Measurements from ENCODE around the gene KRTAP12-1. TPM values are rescaled to one million over a fixed set of nuclear protein-coding genes. Genes with fewer than 3 reads are reported as not detected.
"Not testable (repeated sequence)": the region's sequence is repeated elsewhere in the genome, so short reads cannot be mapped to it uniquely, and the experiment has no call there.

Gene KRTAP12-1
- total and polyA plus RNA-seq, 3 experiments from 2014 or later = not detected

GRCh38 chr21:44697811-44698734 is 16.1 kb upstream of the KRTAP12-1 start:
- Histone ChIP-seq H3K27me3 (ENCODE audit: insufficient read depth, low read length, poor library complexity, severe bottlenecking) (peaks cover 20% of the 10 kb centered on the region), H3K27ac (ENCODE audit: low read depth, low read length) (no peak overlapping the region), H3K4me1 (ENCODE audit: insufficient read depth, low read length) (no peaks in the 10 kb centered on the region), H3K9me3 (ENCODE audit: low read length) (no peaks in the 10 kb centered on the region), H3K4me3 (ENCODE audit: low read length) (no peak overlapping the region), H3K36me3 (ENCODE audit: insufficient read depth, low read length) (no peaks in the 10 kb centered on the region)
- peaks cover 0 to 16% (median 2%) of the 10 kb centered on the region in 3 donors for H3K36me3 Mint-ChIP-seq
- DNase-seq = peak in 1 of 5 donors; percentile 31
- ChIA-PET POLR2A (interaction anchor here (0.5 to 0.6 kb wide), 2 partner anchors 31 to 1014 kb away, joined by 3 to 5 read pairs; no protein-coding TSS in a partner anchor), CTCF (interaction anchor here (0.8 to 1.9 kb wide), 3 partner anchors 12 to 187 kb away, joined by 3 to 6 read pairs (median 3); no protein-coding TSS in a partner anchor)
- H3K4me3 Mint-ChIP-seq = no peak overlapping the region
- H3K27me3 Mint-ChIP-seq = peaks cover 51 to 58% of the 10 kb centered on the region in 2 donors
- H3K9me3 Mint-ChIP-seq = peaks cover 0 to 6% (median 0%) of the 10 kb centered on the region in 5 donors
- H3K4me1 Mint-ChIP-seq = peaks cover 15 to 24% (median 17%) of the 10 kb centered on the region in 3 donors
- H3K27ac Mint-ChIP-seq = peak overlapping the region in 2 of 8 donors; percentile 17 to 51

DNA sequence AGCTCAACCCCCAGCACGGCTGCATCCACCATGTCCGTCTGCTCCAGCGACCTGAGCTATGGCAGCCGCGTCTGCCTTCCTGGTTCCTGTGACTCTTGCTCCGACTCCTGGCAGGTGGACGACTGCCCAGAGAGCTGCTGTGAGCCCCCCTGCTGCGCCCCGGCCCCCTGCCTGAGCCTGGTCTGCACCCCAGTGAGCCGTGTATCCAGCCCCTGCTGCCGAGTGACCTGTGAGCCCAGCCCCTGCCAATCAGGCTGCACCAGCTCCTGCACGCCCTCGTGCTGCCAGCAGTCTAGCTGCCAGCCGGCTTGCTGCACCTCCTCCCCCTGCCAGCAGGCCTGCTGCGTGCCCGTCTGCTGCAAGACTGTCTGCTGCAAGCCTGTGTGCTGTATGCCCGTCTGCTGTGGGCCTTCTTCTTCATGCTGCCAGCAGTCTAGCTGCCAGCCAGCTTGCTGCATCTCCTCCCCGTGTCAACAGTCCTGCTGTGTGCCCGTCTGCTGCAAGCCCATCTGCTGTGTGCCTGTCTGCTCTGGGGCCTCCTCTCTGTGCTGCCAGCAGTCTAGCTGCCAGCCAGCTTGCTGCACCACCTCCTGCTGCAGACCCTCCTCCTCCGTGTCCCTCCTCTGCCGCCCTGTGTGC is 15.3 kb upstream of the KRTAP12-1 start, which contains the start of gene KRTAP10-12:
TSS of gene KRTAP10-12 (plus strand) at position 1 of the 639 bp plus-strand sequence. CDS start at position 31, 30 bp downstream.
- Mint-ChIP-seq H3K36me3 (peaks cover 2 to 24% (median 2%) of the 10 kb centered on the region in 3 donors), H3K27me3 (peaks cover 43 to 51% of the 10 kb centered on the region in 2 donors), H3K4me3 (peak within 1 kb of the TSS in 2 of 7 donors; percentile 0 to 37), H3K9me3 (peaks cover 0 to 11% (median 3%) of the 10 kb centered on the region in 5 donors), H3K4me1 (peaks cover 15 to 24% (median 17%) of the 10 kb centered on the region in 3 donors), H3K27ac (peak within 1 kb of the TSS in 3 of 8 donors; percentile 17 to 53 (median 20))
- H3K9me3 ChIP-seq (ENCODE audit: low read length); H3K36me3 ChIP-seq (ENCODE audit: insufficient read depth, low read length); H3K4me1 ChIP-seq (ENCODE audit: insufficient read depth, low read length); H3K4me3 ChIP-seq (ENCODE audit: low read length); H3K27ac ChIP-seq (ENCODE audit: low read depth, low read length): not testable (repeated sequence)
- ChIA-PET POLR2A (interaction anchor here (0.5 to 0.6 kb wide), 2 partner anchors 30 to 1014 kb away, joined by 3 to 5 read pairs; no protein-coding TSS in a partner anchor), CTCF (interaction anchor here (0.8 to 1.9 kb wide), 2 partner anchors 45 to 187 kb away, joined by 3 to 6 read pairs; no protein-coding TSS in a partner anchor)
- H3K27me3 ChIP-seq (ENCODE audit: insufficient read depth, low read length, poor library complexity, severe bottlenecking) = peaks cover 17% of the 10 kb centered on the region
- DNase-seq = peak in 1 of 5 donors; percentile 42

DNA sequence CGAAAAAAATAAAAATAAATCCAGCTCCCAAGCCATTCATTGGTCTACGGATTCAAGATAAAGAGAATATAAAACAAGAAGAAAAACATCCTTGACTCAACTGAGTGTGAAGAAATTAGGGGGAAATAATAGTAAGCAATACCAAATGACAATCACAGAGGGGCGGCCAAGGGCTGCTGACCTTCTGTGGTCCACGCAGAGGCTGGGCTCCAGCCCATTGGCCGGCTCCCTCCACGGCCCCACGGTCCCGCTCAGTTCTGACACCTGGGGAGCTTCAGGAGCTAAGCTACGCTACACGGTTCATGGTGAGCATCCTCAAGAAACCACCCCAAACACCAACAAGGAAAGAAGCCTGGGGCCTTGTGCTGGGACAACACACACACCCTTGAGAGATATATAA is 14.6 kb upstream of the KRTAP12-1 start:
- Histone ChIP-seq H3K27me3 (ENCODE audit: insufficient read depth, low read length, poor library complexity, severe bottlenecking) (peaks cover 14% of the 10 kb centered on the region), H3K4me3 (ENCODE audit: low read length) (no peak overlapping the region), H3K9me3 (ENCODE audit: low read length) (peaks cover 5% of the 10 kb centered on the region), H3K36me3 (ENCODE audit: insufficient read depth, low read length) (no peaks in the 10 kb centered on the region), H3K4me1 (ENCODE audit: insufficient read depth, low read length) (no peaks in the 10 kb centered on the region), H3K27ac (ENCODE audit: low read depth, low read length) (no peak overlapping the region)
- H3K4me3 Mint-ChIP-seq = no peak overlapping the region
- POLR2A ChIA-PET = no interaction called here
- H3K27me3 Mint-ChIP-seq = peaks cover 38 to 46% of the 10 kb centered on the region in 2 donors
- peaks cover 16 to 28% (median 21%) of the 10 kb centered on the region in 3 donors for H3K4me1 Mint-ChIP-seq
- peaks cover 2 to 26% (median 2%) of the 10 kb centered on the region in 3 donors for H3K36me3 Mint-ChIP-seq
- H3K27ac Mint-ChIP-seq = no peak overlapping the region
- no peak for DNase-seq
- CTCF ChIA-PET = interaction anchor here (1.9 kb wide), 1 partner anchor 186 kb away, joined by 6 read pairs; no protein-coding TSS in a partner anchor
- H3K9me3 Mint-ChIP-seq = peaks cover 3 to 12% (median 6%) of the 10 kb centered on the region in 5 donors

DNA sequence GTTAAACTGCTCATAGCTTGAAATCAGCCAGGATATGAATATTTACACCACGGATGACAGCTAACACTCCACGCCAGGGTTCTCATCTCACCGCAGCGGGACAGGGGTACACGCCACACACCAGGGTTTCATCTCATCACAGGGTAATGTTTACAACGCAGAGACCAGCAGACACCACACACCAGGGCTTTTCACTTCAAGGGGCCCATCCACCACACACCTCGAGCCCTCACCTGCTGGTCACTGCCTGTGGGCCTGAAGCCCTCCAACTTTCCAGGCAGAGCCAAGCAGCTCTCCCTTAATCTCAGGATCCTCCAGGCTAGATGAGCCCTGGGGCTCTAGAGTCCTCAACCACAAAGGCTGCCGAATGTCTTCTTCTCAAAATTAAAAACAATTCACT is 13.7 kb upstream of the KRTAP12-1 start:
- CTCF ChIA-PET = interaction anchor here (1.0 kb wide), 1 partner anchor 47 kb away, joined by 3 read pairs; no protein-coding TSS in a partner anchor
- H3K27ac ChIP-seq (ENCODE audit: low read depth, low read length) = no peak overlapping the region
- peaks cover 2 to 26% (median 2%) of the 10 kb centered on the region in 3 donors for H3K36me3 Mint-ChIP-seq
- H3K4me3 ChIP-seq (ENCODE audit: low read length) = no peak overlapping the region
- H3K27ac Mint-ChIP-seq = peak overlapping the region in 2 of 8 donors; percentile 47 to 53
- H3K27me3 Mint-ChIP-seq = peaks cover 29 to 38% of the 10 kb centered on the region in 2 donors
- DNase-seq = no peak
- POLR2A ChIA-PET = no interaction called here
- no peaks in the 10 kb centered on the region for H3K4me1 ChIP-seq (ENCODE audit: insufficient read depth, low read length)
- peaks cover 5% of the 10 kb centered on the region for H3K9me3 ChIP-seq (ENCODE audit: low read length)
- peaks cover 4% of the 10 kb centered on the region for H3K27me3 ChIP-seq (ENCODE audit: insufficient read depth, low read length, poor library complexity, severe bottlenecking)
- H3K36me3 ChIP-seq (ENCODE audit: insufficient read depth, low read length) = no peaks in the 10 kb centered on the region
- H3K4me1 Mint-ChIP-seq = peaks cover 17 to 31% (median 22%) of the 10 kb centered on the region in 3 donors
- no peak overlapping the region for H3K4me3 Mint-ChIP-seq
- peaks cover 3 to 12% (median 6%) of the 10 kb centered on the region in 5 donors for H3K9me3 Mint-ChIP-seq

DNA sequence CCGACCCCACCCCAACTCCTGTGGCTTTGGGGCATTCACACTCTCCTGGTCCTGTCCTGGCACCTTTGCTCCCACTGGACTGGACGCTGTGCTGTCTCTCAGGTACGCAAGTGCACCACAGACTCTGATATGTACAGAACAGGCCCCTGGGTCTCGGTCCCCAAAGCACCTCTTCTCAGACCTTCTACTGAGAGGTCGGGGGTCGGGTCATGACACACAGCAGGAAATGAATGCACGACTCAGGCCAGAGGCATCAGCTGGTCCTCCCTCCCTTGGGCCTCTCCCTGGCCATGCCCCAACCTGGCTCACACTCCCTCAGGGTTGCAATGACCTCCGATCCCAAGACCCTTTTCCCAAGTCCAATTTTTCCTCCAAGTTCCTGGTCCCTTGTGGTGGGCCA is 13.2 kb upstream of the KRTAP12-1 start:
- POLR2A ChIA-PET = no interaction called here
- Mint-ChIP-seq H3K9me3 (peaks cover 3 to 12% (median 6%) of the 10 kb centered on the region in 5 donors), H3K36me3 (peaks cover 2 to 26% (median 2%) of the 10 kb centered on the region in 3 donors), H3K27ac (peak overlapping the region in 2 of 8 donors; percentile 47 to 59), H3K27me3 (peaks cover 27 to 38% of the 10 kb centered on the region in 2 donors), H3K4me1 (peaks cover 17 to 31% (median 22%) of the 10 kb centered on the region in 3 donors), H3K4me3 (peak overlapping the region in 2 of 7 donors; percentile 2 to 20)
- Histone ChIP-seq H3K36me3 (ENCODE audit: insufficient read depth, low read length) (no peaks in the 10 kb centered on the region), H3K27ac (ENCODE audit: low read depth, low read length) (no peak overlapping the region), H3K4me1 (ENCODE audit: insufficient read depth, low read length) (no peaks in the 10 kb centered on the region), H3K4me3 (ENCODE audit: low read length) (no peak overlapping the region), H3K9me3 (ENCODE audit: low read length) (peaks cover 5% of the 10 kb centered on the region), H3K27me3 (ENCODE audit: insufficient read depth, low read length, poor library complexity, severe bottlenecking) (peaks cover 3% of the 10 kb centered on the region)
- DNase-seq = no peak
- CTCF ChIA-PET = interaction anchor here (1.0 kb wide), 1 partner anchor 47 kb away, joined by 3 read pairs; no protein-coding TSS in a partner anchor

GRCh38 chr21:44694776-44695175 is 12.8 kb upstream of the KRTAP12-1 start:
- peaks cover 5% of the 10 kb centered on the region for H3K9me3 ChIP-seq (ENCODE audit: low read length)
- H3K27ac ChIP-seq (ENCODE audit: low read depth, low read length) = no peak overlapping the region
- ChIA-PET POLR2A (no interaction called here), CTCF (interaction anchor here (1.0 kb wide), 1 partner anchor 48 kb away, joined by 3 read pairs; no protein-coding TSS in a partner anchor)
- H3K36me3 ChIP-seq (ENCODE audit: insufficient read depth, low read length) = no peaks in the 10 kb centered on the region
- DNase-seq = no peak
- H3K4me3 Mint-ChIP-seq = peak overlapping the region in 4 of 7 donors; percentile 2 to 46 (median 24)
- H3K27me3 ChIP-seq (ENCODE audit: insufficient read depth, low read length, poor library complexity, severe bottlenecking) = peaks cover 3% of the 10 kb centered on the region
- no peak overlapping the region for H3K27ac Mint-ChIP-seq
- peaks cover 3 to 12% (median 6%) of the 10 kb centered on the region in 5 donors for H3K9me3 Mint-ChIP-seq
- H3K27me3 Mint-ChIP-seq = peaks cover 23 to 38% of the 10 kb centered on the region in 2 donors
- H3K36me3 Mint-ChIP-seq = peaks cover 2 to 26% (median 2%) of the 10 kb centered on the region in 3 donors
- no peaks in the 10 kb centered on the region for H3K4me1 ChIP-seq (ENCODE audit: insufficient read depth, low read length)
- peaks cover 17 to 31% (median 22%) of the 10 kb centered on the region in 3 donors for H3K4me1 Mint-ChIP-seq
- H3K4me3 ChIP-seq (ENCODE audit: low read length) = no peak overlapping the region

GRCh38 chr21:44692798-44693512 is 11.0 kb upstream of the KRTAP12-1 start:
- peaks cover 5% of the 10 kb centered on the region for H3K9me3 ChIP-seq (ENCODE audit: low read length)
- H3K27ac ChIP-seq (ENCODE audit: low read depth, low read length) = no peak overlapping the region
- H3K27ac Mint-ChIP-seq = no peak overlapping the region
- POLR2A ChIA-PET = no interaction called here
- H3K4me3 Mint-ChIP-seq = no peak overlapping the region
- H3K36me3 ChIP-seq (ENCODE audit: insufficient read depth, low read length) = no peaks in the 10 kb centered on the region
- no peak overlapping the region for H3K4me3 ChIP-seq (ENCODE audit: low read length)
- DNase-seq = no peak
- peaks cover 3 to 12% (median 6%) of the 10 kb centered on the region in 5 donors for H3K9me3 Mint-ChIP-seq
- H3K27me3 ChIP-seq (ENCODE audit: insufficient read depth, low read length, poor library complexity, severe bottlenecking) = no peaks in the 10 kb centered on the region
- peaks cover 13 to 28% (median 22%) of the 10 kb centered on the region in 3 donors for H3K4me1 Mint-ChIP-seq
- CTCF ChIA-PET = no interaction called here
- H3K36me3 Mint-ChIP-seq = peaks cover 2 to 26% (median 2%) of the 10 kb centered on the region in 3 donors
- H3K4me1 ChIP-seq (ENCODE audit: insufficient read depth, low read length) = no peaks in the 10 kb centered on the region
- peaks cover 14 to 24% of the 10 kb centered on the region in 2 donors for H3K27me3 Mint-ChIP-seq
